ENCODE measurements around the gene HRAS.

Gene HRAS

GRCh38 chr11:573146-573759 is 37.9 kb upstream of the HRAS start:
- H3K4me3 ChIP-seq (ENCODE audit: low read length), result no peak overlapping the region
- DNase-seq (ENCODE audit: low read depth), result no peak
- TF ChIP-seq CTCF (IDR thresholded peaks at IDR 0.05; ENCODE audit: insufficient read depth, low read depth, low read length, missing control alignments), result no peak

GRCh38 chr11:571802-572185 is 36.4 kb upstream of the HRAS start:
- no peak for TF ChIP-seq CTCF (IDR thresholded peaks at IDR 0.05; ENCODE audit: insufficient read depth, low read depth, low read length, missing control alignments)
- H3K4me3 ChIP-seq (ENCODE audit: low read length), result no peak overlapping the region
- no peak for DNase-seq (ENCODE audit: low read depth)

- no peak for TF ChIP-seq CTCF (IDR thresholded peaks at IDR 0.05; ENCODE audit: insufficient read depth, low read depth, low read length, missing control alignments)
- no peak for DNase-seq (ENCODE audit: low read depth)
- peak overlapping the region; percentile 61 for H3K4me3 ChIP-seq (ENCODE audit: low read length)
Measured at GRCh38 chr11:569158-569885, 33.9 kb upstream of the HRAS start.

GRCh38 chr11:568306-569157 is 33.2 kb upstream of the HRAS start:
- peak overlapping the region; percentile 83 for H3K4me3 ChIP-seq (ENCODE audit: low read length)
- peak; percentile 96 for DNase-seq (ENCODE audit: low read depth)
- no peak for TF ChIP-seq CTCF (IDR thresholded peaks at IDR 0.05; ENCODE audit: insufficient read depth, low read depth, low read length, missing control alignments)

- H3K4me3 ChIP-seq (ENCODE audit: low read length), result peak overlapping the region; percentile 83
- no peak for DNase-seq (ENCODE audit: low read depth)
- no peak for TF ChIP-seq CTCF (IDR thresholded peaks at IDR 0.05; ENCODE audit: insufficient read depth, low read depth, low read length, missing control alignments)
Measured at GRCh38 chr11:567629-568292, 32.4 kb upstream of the HRAS start.

GRCh38 chr11:567011-567628 is 31.7 kb upstream of the HRAS start:
- H3K4me3 ChIP-seq (ENCODE audit: low read length), result peak overlapping the region; percentile 83
- no peak for DNase-seq (ENCODE audit: low read depth)
- TF ChIP-seq CTCF (IDR thresholded peaks at IDR 0.05; ENCODE audit: insufficient read depth, low read depth, low read length, missing control alignments), result no peak
